Panc1 (cell line): Measurements from ENCODE around the gene PACSIN1. TPM values are rescaled to one million over a fixed set of nuclear protein-coding genes. Genes with fewer than 3 reads are reported as not detected.

Experiments
- ATAC-seq: fragments of 200-7000 bp; cut with Tn5 transposase; 2 replicates; pipeline ENCODE4 v1.9.1; 2020; ENCODE audit warnings: mild to moderate bottlenecking, moderate library complexity
- BruUV-seq: library from RNA; stranded (reverse); fragments of 400-500 nt; replicated peaks from 2 replicates; lab custom pipeline; 2021; lab: Mats Ljungman, UMichigan
- CTCF ChIA-PET: fragments of 300-600 bp; sonication (Branson Sonifier 250); formaldehyde crosslinking; loops from one replicate; lab custom pipeline; 2022; ENCODE audit warnings: antibody characterized with exemption; lab: Charles Lee
- POLR2A ChIA-PET: fragments of 300-600 bp; sonication (Branson Sonifier 250); formaldehyde crosslinking; loops from one replicate; lab custom pipeline; 2022; ENCODE audit warnings: antibody characterized with exemption; lab: Charles Lee
- DNase-seq: peaks from one replicate; pipeline ENCODE4 v3.0.0-alpha.2; 2010; ENCODE audit warnings: low read depth, low spot score
- H3K27ac ChIP-seq: 2 replicates; pipeline ENCODE4 v1.5.1; 2011; ENCODE audit warnings: mild to moderate bottlenecking, low read length, inconsistent platforms
- H3K27me3 ChIP-seq: fragments of 200-500 bp; sonication (Bioruptor generic); 2 replicates; pipeline ENCODE4 v1.6.0; 2014; ENCODE audit warnings: low read length, inconsistent platforms; ENCODE audit not compliant: control insufficient read depth, insufficient read depth
- H3K36me3 ChIP-seq: fragments of 200-500 bp; sonication (Bioruptor generic); 2 replicates; pipeline ENCODE4 v1.5.1; 2014; ENCODE audit warnings: inconsistent platforms, mild to moderate bottlenecking, low read length, moderate library complexity; ENCODE audit not compliant: control insufficient read depth, insufficient read depth
- H3K4me1 ChIP-seq: 2 replicates; pipeline ENCODE4 v1.5.1; 2011; ENCODE audit warnings: inconsistent platforms, mild to moderate bottlenecking, low read length, moderate library complexity; ENCODE audit not compliant: control insufficient read depth, insufficient read depth
- H3K4me3 ChIP-seq, 2 experiments: 2 replicates each; pipeline ENCODE4 v1.5.1; 2011 to 2012; ENCODE audit warnings: low read depth in 2 of 2, low read length in 2 of 2, mild to moderate bottlenecking in 2 of 2, inconsistent platforms in 1 of 2, moderate library complexity in 1 of 2
- H3K9me3 ChIP-seq: fragments of 200-500 bp; sonication (Bioruptor generic); 2 replicates; pipeline ENCODE4 v1.5.1; 2014; ENCODE audit warnings: low read depth, mild to moderate bottlenecking, inconsistent platforms, low read length, moderate library complexity; ENCODE audit not compliant: control insufficient read depth, insufficient read depth
- CTCF ChIP-seq: fragments of 450-650 bp; IDR thresholded peaks from 2 replicates; pipeline ENCODE4 v1.5.1; 2017; ENCODE audit warnings: mild to moderate bottlenecking
- POLR2AphosphoS5 ChIP-seq: IDR thresholded peaks from 2 replicates; pipeline ENCODE4 v1.6.1; 2012; ENCODE audit warnings: mild to moderate bottlenecking, low read depth, low read length, moderate library complexity
- REST ChIP-seq, 2 experiments: IDR thresholded peaks; 2 replicates each; pipeline ENCODE4 v1.6.1; 2011 to 2012; ENCODE audit warnings: low read depth in 2 of 2, control low read depth in 1 of 2, low read length in 1 of 2, mild to moderate bottlenecking in 1 of 2, moderate library complexity in 1 of 2; ENCODE audit not compliant: insufficient read depth in 1 of 2
- SIN3A ChIP-seq: IDR thresholded peaks from 2 replicates; pipeline ENCODE4 v1.6.1; 2012; ENCODE audit warnings: low read depth, mild to moderate bottlenecking, low read length, moderate library complexity, borderline replicate concordance; ENCODE audit not compliant: insufficient read depth
- TCF7L2 ChIP-seq: IDR thresholded peaks from 2 replicates; pipeline ENCODE4 v1.6.1; 2011; ENCODE audit warnings: mild to moderate bottlenecking, low read depth, low read length, inconsistent platforms
- in situ Hi-C: cut with HindIII; loops from 2 replicates; pipeline ENCODE4 v1.10.0; 2016; ENCODE audit warnings: low sequenced_read_pairs, low pct_unique_long_range_greater_than_20kb
- intact Hi-C: fragments of 100-400 bp; cut with micrococcal nuclease; formaldehyde crosslinking; loops from one replicate; pipeline ENCODE4 v1.10.0; 2022; ENCODE audit not compliant: unreplicated experiment
- total RNA-seq: library from RNA; stranded (reverse); gene quantifications from one replicate; pipeline ENCODE4 v1.2.1, GENCODE V29; 2021; ENCODE audit not compliant: unreplicated experiment

PACSIN1 gene
- total RNA-seq, 1 experiment from 2014 or later: 0.18 TPM

- in situ Hi-C loops: no loop called here
- TF ChIP-seq CTCF (no peak), POLR2AphosphoS5 (no peak), TCF7L2 (no peak)
- intact Hi-C loops: no loop called here
- Histone ChIP-seq H3K36me3 (no peaks in the 10 kb centered on the region), H3K27ac (no peak overlapping the region), H3K4me1 (no peaks in the 10 kb centered on the region), H3K27me3 (no peaks in the 10 kb centered on the region), H3K9me3 (no peaks in the 10 kb centered on the region), H3K4me3 (no peak overlapping the region)
- ChIA-PET CTCF (interaction anchor here (0.5 kb wide), 1 partner anchor 513 kb away, joined by 4 read pairs; no protein-coding TSS in a partner anchor), POLR2A (no interaction called here)
- DNase-seq (no peak), ATAC-seq (no peak)
- BruUV-seq: no TSS peak
Observed at GRCh38 chr6:34472425-34472824, 6.5 kb downstream of the PACSIN1 start.

- ATAC-seq: no peak
- DNase-seq: no peak
- intact Hi-C loops (no loop called here), in situ Hi-C loops (no loop called here)
- POLR2A ChIA-PET: no interaction called here
- Histone ChIP-seq H3K4me3 (no peak overlapping the region), H3K27me3 (no peaks in the 10 kb centered on the region), H3K9me3 (no peaks in the 10 kb centered on the region), H3K4me1 (no peaks in the 10 kb centered on the region), H3K27ac (no peak overlapping the region), H3K36me3 (no peaks in the 10 kb centered on the region)
- BruUV-seq: no TSS peak
- TF ChIP-seq POLR2AphosphoS5: no peak
- no peak for TF ChIP-seq SIN3A
- TF ChIP-seq TCF7L2: no peak
- TF ChIP-seq CTCF: no peak
- no peak for TF ChIP-seq REST (IDR thresholded peaks at IDR 0.05; ENCODE audit: insufficient read depth in 1 of 2, low read depth in 2 of 2, low read length in 1 of 2)
- CTCF ChIA-PET: no interaction called here
Observed at GRCh38 chr6:34473967-34474366, 8.1 kb downstream of the PACSIN1 start.
